Measurements from ENCODE around the gene BRSK2.

Gene BRSK2

DNA sequence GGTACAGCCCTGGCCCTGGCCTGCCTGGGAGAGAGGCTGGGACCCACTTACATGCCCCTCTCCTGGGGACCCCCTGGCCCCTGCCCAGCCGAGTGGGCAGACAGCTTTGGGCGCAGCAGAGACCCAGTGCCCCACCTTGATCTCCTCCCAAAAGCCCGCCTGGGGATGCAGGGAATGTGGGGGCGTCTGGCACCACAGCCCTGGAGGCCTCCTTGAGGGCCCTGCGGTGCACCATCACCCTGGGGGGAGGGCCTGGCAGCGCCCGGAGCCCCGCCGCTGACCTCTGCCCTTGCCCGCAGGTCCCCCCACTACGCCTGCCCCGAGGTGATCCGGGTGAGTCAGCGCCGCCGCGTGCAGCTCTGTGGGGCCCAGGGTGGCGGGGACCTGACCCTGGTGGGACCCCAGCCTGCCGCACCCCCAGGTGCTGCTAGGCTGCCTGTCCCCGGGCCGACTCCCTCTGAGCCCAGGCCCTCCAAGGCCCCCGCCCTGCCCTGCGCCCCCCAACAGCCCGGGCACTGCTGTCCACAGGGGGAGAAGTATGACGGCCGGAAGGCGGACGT is 53.2 kb downstream of the BRSK2 start:
- Histone ChIP-seq H3K27ac (no peak overlapping the region), H3K36me3 (ENCODE audit: control insufficient read depth, insufficient read depth, low read length) (no peaks in the 10 kb centered on the region), H3K27me3 (ENCODE audit: control insufficient read depth, insufficient read depth, low read length) (no peaks in the 10 kb centered on the region), H3K4me1 (peaks cover 3% of the 10 kb centered on the region), H2AFZ (no peak overlapping the region), H3K79me2 (no peaks in the 10 kb centered on the region), H3K9me3 (ENCODE audit: control insufficient read depth, low read length) (no peaks in the 10 kb centered on the region), H3K4me3 (ENCODE audit: low read depth, low read length) (no peak overlapping the region), H3K4me2 (ENCODE audit: low read length) (no peak overlapping the region), H3K9ac (no peak overlapping the region)
- TF ChIP-seq, protein P1, sequence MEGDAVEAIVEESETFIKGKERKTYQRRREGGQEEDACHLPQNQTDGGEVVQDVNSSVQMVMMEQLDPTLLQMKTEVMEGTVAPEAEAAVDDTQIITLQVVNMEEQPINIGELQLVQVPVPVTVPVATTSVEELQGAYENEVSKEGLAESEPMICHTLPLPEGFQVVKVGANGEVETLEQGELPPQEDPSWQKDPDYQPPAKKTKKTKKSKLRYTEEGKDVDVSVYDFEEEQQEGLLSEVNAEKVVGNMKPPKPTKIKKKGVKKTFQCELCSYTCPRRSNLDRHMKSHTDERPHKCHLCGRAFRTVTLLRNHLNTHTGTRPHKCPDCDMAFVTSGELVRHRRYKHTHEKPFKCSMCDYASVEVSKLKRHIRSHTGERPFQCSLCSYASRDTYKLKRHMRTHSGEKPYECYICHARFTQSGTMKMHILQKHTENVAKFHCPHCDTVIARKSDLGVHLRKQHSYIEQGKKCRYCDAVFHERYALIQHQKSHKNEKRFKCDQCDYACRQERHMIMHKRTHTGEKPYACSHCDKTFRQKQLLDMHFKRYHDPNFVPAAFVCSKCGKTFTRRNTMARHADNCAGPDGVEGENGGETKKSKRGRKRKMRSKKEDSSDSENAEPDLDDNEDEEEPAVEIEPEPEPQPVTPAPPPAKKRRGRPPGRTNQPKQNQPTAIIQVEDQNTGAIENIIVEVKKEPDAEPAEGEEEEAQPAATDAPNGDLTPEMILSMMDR (IDR thresholded peaks at IDR 0.05), result no peak

DNA sequence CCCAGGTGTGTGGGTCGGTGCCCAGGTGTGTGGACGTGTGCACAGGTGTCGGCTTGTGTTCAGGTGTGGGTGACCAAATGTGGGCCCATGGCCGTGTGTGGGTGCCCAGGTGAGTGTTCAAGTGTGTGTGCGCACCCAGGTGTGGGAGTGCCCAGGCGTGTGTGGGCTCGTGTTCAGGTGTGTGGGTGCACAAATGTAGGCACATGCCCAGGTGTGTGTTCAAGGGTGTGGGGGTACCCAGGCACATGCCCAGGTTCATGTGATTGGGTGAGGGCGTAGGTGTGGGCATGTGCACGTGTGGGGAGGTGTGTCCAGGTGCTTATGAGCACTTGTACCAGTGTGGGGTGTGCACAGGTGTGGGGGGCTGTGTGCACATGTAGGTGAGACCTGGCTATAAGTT is 54.0 kb downstream of the BRSK2 start:
- Histone ChIP-seq H3K27me3 (ENCODE audit: control insufficient read depth, insufficient read depth, low read length) (no peaks in the 10 kb centered on the region), H3K4me1 (peaks cover 2% of the 10 kb centered on the region), H3K27ac (no peak overlapping the region), H3K4me3 (ENCODE audit: low read depth, low read length) (no peak overlapping the region), H2AFZ (no peak overlapping the region), H3K36me3 (ENCODE audit: control insufficient read depth, insufficient read depth, low read length) (no peaks in the 10 kb centered on the region), H3K79me2 (no peaks in the 10 kb centered on the region), H3K4me2 (ENCODE audit: low read length) (no peak overlapping the region), H3K9ac (no peak overlapping the region), H3K9me3 (ENCODE audit: control insufficient read depth, low read length) (no peaks in the 10 kb centered on the region)
- TF ChIP-seq, protein P1 (IDR thresholded peaks at IDR 0.05), result no peak

DNA sequence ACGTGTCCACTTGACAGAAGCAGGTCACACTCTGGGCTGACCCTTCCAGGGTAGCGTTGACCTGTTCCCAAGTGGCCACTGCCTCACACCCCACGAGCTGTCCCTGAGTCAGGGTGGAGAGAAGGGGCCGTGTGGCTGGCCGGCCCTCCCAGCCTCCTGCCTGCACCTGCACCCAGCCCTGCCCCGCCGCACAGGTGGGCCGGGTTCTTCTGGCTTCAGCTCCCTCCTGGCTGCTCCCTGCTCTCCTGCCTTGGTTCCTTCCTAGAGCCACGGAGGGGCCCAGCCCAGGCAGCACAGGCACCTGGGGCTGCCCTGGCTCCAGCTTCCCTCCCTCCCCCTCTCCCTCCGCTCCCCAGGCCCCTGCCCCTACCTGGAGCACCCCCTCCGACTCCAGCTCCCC is 54.6 kb downstream of the BRSK2 start:
- H3K4me3 ChIP-seq (ENCODE audit: low read depth, low read length), result no peak overlapping the region
- no peaks in the 10 kb centered on the region for H3K27me3 ChIP-seq (ENCODE audit: control insufficient read depth, insufficient read depth, low read length)
- no peak overlapping the region for H3K27ac ChIP-seq
- no peak overlapping the region for H3K9ac ChIP-seq
- H3K36me3 ChIP-seq (ENCODE audit: control insufficient read depth, insufficient read depth, low read length), result no peaks in the 10 kb centered on the region
- H2AFZ ChIP-seq, result no peak overlapping the region
- H3K4me1 ChIP-seq, result no peaks in the 10 kb centered on the region
- no peaks in the 10 kb centered on the region for H3K9me3 ChIP-seq (ENCODE audit: control insufficient read depth, low read length)
- no peak overlapping the region for H3K4me2 ChIP-seq (ENCODE audit: low read length)
- H3K79me2 ChIP-seq, result no peaks in the 10 kb centered on the region
- TF ChIP-seq, protein P1 (IDR thresholded peaks at IDR 0.05), result no peak

DNA sequence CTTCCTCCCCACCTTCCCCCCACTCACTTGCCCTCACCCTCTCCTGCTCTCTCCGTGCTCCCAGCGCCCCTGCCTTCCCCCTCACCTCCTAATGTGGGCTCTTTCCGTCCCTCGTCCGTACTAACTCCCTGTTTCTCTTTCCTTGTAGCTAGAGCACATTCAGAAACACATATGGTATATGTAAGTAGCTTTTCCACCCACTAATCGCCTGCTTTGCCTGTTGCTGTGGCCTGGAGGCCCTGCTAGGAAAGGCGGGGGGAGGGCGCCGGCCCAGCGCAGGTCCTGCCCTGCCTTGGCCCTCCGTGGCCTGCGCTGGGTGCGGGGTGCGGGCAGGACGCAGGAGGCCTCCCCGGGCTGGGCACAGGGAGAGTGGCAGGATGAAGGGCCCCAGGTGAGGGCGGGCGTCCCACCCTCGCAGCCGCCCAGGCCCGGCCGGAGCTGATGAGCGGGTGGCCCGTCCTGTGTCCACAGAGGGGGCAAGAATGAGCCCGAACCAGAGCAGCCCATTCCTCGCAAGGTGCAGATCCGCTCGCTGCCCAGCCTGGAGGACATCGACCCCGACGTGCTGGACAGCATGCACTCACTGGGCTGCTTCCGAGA is 55.2 kb downstream of the BRSK2 start:
- Histone ChIP-seq H3K9me3 (ENCODE audit: control insufficient read depth, low read length) (no peaks in the 10 kb centered on the region), H3K4me2 (ENCODE audit: low read length) (no peak overlapping the region), H3K9ac (no peak overlapping the region), H3K4me1 (no peaks in the 10 kb centered on the region), H3K27ac (no peak overlapping the region), H2AFZ (no peak overlapping the region), H3K79me2 (no peaks in the 10 kb centered on the region), H3K36me3 (ENCODE audit: control insufficient read depth, insufficient read depth, low read length) (no peaks in the 10 kb centered on the region), H3K27me3 (ENCODE audit: control insufficient read depth, insufficient read depth, low read length) (no peaks in the 10 kb centered on the region), H3K4me3 (ENCODE audit: low read depth, low read length) (no peak overlapping the region)
- TF ChIP-seq, protein P1 (IDR thresholded peaks at IDR 0.05), result no peak
